GM03348 (cell line): ENCODE results near the gene CBX7.
A peak's percentile ranks its signal among the peaks of the same experiment; 100 is the strongest.

Source experiments
- DNase-seq: peaks from one replicate; pipeline ENCODE4 v3.0.0; 2012; ENCODE audit warnings: low spot score

CBX7 gene

GRCh38 chr22:39123751-39124581 lies 28.5 kb downstream of the CBX7 start:
- no peak for DNase-seq

- no peak for DNase-seq
Observed at GRCh38 chr22:39122772-39123470, 29.6 kb downstream of the CBX7 start.

DNA sequence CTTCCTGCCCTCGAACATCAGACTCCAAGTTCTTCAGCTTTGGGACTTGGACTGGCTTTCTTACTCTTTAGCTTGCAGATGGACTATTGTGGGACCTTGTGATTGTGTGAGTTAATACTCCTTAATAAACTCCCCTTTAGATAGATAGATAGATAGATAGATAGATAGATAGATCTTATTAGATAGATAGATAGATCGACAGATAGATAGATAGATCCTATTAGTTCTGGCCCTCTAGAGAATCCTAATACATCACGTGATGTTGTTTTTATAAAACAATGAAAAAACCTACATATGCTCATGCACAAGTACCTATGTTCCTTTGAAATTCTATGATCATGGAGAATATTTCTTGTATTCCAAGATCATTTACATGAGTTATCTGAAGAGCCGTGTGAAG lies 31.5 kb downstream of the CBX7 start:
- DNase-seq = no peak

DNA sequence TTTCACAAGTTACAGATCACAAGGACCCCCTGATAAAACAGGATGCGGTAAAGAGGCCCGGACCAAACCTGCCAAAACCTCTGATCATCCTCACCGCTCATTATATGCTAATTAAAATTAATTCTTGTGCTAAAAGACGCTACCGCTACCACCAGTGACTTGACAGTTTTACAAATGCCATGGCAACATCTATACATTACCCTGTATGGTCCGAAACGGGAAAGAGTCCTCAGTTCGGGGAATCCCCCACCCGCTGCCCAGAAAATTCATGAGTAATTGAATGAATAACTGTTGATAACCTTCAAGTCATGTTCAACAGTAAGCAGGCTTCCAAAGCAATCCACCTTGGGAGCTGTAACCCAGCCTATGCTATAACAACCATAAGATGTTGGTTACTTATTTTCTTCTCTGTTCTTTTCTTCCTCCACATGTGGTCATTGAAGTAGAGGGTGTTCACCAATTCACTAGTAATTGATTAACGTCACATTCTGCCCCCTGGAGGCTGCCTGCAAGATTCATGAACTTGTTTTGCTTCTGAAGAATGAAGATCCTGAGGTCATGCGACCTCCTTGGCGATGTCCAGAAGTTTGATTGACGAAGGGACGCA lies 34.8 kb downstream of the CBX7 start:
- peak; percentile 63 for DNase-seq

DNA sequence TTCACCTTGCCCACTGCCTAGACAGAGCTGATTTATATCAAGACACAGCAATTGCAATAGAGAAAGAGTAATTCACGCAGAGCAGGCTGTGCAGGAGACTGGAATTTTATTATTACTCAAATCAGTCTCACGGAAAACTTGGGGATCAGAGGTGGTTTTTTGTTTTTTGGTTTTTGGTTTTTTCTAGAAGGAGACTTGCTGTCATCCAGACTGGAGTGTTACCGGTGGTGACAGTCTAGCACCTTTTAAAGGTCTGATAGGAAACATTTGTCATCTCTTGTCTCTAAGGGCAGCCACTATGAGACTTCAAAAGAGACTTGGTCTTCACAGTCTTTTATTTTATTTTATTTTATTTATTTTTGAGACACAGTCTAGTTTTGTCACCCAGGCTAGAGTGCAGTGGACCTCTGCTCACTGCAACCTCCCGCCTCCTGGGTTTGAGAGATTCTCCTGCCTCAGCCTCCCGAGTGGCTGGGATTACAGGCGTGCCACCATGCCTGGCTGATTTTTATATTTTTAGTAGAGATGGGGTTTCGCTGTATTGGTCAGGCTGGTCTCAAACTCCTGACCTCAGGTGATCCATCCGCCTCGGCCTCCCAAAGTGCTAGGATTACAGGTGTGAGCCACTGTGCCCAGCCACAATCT lies 36.4 kb downstream of the CBX7 start:
- no peak for DNase-seq

- no peak for DNase-seq
Observed at GRCh38 chr22:39115570-39115969, 36.9 kb downstream of the CBX7 start.

- DNase-seq = no peak
Observed at GRCh38 chr22:39114112-39114511, 38.4 kb downstream of the CBX7 start.

GRCh38 chr22:39110631-39111561 lies 41.6 kb downstream of the CBX7 start:
- DNase-seq = no peak

DNA sequence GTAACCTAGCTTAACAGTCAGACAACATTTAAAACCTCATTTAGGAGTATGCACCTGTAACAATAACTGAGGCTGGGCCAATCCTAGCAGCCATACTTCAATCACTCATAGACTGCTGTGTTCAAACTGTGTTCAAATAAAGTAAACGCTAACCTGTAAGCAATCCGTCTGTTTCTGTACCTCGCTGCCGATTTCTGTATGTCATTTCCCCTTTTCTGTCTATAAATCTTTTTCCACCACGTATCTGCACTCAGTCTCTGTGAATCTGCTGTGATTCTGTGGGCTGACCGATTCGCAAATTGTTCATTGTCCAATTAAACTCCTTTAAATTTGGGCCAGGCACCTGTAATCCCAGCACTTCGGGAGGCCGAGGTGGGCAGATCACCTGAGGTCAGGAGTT lies 43.1 kb downstream of the CBX7 start:
- DNase-seq = no peak

- DNase-seq = no peak
Observed at GRCh38 chr22:39108487-39108886, 44.0 kb downstream of the CBX7 start.

GRCh38 chr22:39106326-39106725 lies 46.2 kb downstream of the CBX7 start:
- DNase-seq = no peak

- DNase-seq = no peak
Observed at GRCh38 chr22:39103431-39103830, 49.0 kb downstream of the CBX7 start.

- DNase-seq = no peak
Observed at GRCh38 chr22:39101226-39101625, 51.3 kb downstream of the CBX7 start.

GRCh38 chr22:39098576-39098975 lies 53.9 kb downstream of the CBX7 start:
- DNase-seq = no peak

DNA sequence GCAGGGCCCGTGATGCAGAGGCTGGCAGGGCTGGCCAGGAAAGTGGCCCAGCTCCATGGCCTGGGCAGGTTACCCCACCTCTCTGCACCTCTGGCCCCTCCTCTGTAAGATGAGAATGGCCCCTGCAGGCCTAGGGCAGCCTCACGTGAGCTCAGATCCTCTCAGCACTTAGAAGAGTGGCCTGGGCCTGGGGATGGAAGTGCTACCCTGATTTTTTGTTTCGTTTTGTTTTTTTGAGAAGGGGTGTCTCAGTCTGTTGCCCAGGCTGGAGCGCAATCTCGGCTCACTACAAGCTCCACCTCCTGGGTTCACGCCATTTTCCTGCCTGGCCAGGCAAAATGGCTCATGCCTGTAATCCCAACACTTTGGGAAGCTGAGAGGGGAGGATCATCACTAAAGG lies 54.5 kb downstream of the CBX7 start:
- DNase-seq = no peak

DNA sequence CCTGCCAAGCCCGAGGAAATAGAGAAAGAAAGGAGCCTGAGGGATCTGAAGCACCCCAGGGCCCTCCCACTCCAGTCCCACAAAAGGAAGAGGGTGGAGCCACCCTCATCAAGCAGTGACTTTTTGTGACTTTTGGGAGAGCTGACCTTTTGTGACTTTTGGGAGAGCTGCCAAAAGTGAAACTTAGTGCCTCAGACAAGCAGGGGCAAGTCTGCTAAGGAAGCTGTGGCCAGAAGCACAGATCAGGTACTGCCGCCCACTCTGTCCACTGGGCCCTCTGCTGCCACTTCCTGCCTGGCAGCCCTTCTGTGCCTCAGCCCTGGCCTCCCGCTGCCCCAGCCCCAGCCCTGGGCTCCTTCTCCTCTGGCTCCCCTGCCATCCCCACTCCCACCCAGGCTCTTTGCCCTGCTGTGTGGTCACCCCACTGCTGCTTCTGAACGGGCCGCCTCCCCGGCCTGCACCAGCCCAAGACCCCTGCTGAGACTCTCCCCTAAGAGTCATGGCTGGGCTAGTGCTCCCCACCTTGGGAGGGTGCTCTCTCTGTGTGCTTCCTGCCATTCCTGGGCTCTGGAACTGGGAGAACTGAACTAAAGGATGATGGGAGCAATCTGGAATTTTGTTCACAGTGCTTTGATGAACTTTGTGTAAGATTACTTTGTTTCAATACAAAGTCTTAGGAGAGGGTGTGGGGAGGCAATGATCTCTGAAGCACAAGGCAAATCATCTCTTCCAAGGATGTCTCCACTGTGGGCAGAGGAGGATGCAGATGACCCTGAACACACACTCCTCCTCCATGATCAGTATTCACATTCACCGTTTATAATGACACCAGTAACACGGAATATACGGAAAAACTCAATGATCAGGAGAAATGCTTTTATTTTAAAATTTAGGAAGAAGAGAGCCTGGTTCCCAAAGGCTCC lies 55.1 kb downstream of the CBX7 start, which contains the start of gene APOBEC3H:
Gene APOBEC3H (plus strand): TSS at position 147 of the 923 bp plus-strand sequence. CDS start 3,035 bp downstream, outside the sequence.
- no peak for DNase-seq

- DNase-seq = no peak
Observed at GRCh38 chr22:39095971-39096370, 56.5 kb downstream of the CBX7 start.

DNA sequence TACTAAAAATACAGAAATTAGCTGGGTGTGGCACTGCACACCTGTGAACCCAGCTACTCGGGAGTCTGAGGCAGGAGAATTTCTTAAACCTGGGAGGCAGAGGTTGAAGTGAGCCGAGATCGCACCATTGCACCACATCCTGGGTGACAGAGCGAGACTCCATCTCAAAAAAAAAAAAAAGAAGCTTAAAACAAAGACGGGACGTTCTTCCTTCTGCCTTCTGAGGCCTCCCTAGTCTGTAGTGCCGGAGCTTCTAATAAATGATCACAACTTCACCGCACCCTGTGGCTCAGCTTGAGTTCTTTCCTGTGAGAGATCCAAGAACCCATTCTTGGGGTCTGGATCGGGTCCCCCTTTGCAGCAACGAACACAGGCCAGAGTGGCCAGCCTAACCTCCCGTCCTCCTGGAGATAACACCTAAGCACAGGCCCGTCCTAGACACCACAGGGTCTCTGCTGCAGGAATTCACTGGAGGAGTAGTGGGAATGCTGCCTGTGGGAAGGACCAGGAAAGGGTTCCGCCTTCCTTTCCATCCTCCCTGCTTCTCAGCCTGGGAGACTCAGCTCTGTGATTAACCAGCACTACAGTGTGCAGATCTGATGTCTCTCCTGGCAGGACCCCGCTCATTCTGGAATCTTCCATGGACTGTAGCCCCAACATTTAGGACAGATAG lies 57.6 kb downstream of the CBX7 start:
- DNase-seq = no peak

- no peak for DNase-seq
Observed at GRCh38 chr22:39092111-39092862, 60.2 kb downstream of the CBX7 start.
